ENCODE results near the gene CHP2.
"Not testable (repeated sequence)": the region's sequence is repeated elsewhere in the genome, so short reads cannot be mapped to it uniquely, and the experiment has no call there.

Gene CHP2

DNA sequence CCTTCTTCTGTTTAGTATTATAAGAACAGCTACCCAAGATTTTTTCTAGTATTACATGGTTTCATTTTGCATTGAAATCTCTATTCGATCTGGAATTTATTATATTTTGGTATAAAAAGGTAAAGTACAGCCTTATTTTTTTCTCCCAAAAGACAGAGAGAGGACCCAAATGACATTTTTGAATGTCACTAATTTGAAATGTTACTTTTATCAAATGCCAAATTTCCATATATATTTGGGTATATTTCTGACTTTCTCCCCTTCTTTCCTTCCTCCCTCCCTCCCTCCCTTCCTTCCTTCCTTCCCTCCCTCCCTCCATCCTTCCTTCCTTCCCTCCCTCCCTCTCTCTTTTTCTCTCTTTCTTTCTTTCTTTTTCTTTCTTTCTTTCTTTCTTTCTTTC, 6.2 kb upstream of the CHP2 start:
- DNase-seq = no peak

DNA sequence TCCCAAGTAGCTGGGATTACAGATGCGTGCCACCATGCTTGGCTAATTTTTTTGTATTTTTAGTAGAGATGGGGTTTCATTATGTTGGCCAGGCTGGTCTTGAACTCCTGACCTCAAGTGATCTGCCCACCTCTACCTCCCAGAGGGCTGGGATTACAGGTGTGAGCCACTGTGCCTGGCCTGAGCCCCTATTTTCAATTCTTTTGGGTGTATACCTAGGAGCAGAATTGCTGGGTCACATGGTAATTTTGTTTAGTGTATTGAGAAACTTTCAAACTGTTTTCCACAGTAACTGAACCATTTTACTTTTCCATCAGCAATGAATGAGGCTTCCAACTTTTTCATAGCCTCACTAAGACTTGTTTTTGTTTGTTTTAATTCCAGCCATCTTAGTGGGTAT, 3.8 kb upstream of the CHP2 start:
- DNase-seq = not testable (repeated sequence)

DNA sequence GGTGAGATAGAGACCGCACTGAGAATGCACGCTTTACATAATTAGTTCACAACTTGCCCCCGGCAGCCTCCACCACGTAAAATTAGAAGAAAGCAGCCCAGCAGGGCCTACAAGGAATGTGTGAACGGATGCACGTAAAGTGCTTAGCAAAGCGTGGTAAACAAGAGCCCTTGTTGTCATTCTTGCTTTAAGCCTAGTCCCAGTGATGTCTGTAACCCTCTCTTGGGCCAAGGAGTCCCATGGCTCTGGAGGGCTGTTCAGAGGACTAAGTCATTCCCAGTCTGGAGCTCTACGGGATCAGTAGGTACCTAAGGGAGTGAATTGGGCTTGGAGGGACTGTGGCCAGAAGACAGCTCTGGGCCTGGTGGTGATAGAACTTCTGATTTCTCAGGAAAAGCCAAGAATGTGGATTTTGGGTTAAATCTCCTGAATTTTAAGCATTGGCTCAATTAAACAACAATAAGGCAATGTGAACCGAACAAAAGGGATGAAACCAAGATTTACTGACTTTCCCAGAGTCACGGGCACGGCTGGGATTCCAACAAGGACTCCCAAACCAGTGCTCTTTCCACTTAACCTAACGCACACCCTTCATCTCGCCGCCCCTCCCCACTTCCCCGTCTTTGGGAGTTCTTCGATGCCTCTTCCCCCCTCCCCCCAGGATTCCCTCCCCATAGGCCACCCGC, 775 bp upstream of the CHP2 start:
- DNase-seq = no peak

DNA sequence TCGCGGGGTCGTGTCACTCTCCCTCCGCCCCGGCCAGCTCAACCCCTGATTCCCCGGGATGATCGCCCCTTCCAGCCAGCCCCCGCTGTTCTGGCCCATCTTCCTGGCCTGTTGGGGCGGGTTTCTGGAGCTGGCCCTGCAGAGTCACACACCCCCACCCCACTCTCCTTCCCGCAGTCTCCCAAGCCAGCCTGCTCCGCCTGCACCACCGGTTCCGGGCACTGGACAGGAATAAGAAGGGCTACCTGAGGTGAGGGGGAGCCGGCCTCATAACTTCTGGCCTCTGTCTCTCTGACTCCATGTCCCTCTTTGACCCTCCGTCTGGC, 621 bp downstream of the CHP2 start:
- no peak for DNase-seq

DNA sequence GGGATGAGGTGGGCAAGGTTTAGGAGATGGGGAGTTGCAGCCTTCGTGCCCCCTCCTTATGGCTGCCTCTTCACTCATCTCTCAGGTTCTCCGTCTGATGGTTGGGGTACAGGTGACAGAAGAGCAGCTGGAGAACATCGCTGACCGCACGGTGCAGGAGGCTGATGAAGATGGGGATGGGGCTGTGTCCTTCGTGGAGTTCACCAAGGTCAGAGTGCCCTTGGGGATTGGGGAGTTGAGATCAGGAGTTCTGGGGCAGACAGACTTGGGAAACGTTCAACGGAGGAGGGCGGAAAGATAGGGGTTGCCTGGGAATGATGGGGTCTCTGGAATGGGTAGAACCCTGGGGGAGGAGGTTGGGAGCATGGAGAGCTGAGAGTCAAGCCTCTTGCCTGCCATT, 2.3 kb downstream of the CHP2 start:
- DNase-seq = no peak

DNA sequence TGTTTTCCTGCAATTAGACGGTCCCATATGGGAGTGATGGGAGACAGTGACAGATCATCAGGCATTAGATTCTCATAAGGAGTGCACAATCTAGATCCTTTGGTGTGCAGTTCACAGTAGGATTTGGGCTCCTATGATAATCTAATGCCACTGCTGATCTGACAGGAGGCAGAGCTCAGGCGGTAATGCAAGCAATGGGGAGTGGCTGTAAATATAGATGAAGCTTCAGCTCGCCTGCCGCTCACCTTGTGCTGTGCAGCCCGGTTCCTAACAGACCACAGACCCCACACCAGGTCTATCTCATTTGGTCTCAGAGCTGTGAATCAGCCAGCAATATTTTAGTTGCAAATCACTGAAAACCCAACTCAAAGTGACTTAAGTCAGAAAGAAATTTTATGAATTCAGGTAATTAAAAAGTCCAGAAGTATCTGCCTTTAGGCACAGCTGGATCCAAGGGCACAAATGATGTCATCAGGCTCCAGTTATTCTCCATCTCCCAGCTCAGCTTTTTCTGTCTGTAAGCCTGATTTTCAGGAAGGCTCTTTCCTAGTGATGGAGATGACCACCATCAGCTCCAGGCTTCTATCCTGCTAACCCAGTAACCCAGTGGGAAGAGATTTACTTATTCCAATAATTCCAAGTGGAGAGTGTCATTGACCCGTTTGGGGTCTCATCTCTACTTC, 3.3 kb downstream of the CHP2 start:
- no peak for DNase-seq

DNA sequence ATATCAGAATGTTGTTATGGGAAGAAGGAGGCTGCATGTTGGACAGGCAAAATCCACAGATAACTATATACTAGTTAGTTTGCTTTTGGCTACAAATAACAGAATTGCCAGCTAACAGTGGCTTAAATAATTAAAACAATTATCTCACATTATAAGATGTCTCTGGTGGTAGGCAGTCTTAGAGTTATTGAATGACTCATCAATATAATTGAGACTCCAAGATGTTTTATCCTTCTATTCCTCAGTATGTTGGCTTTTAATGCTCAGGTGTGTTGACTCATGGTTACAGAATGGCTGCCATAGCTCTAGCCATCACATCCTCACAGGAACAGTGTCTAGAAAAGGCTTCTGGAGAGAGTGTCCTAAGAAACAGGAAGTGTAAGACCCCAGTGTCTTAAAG, 11.1 kb downstream of the CHP2 start:
- DNase-seq = no peak

DNA sequence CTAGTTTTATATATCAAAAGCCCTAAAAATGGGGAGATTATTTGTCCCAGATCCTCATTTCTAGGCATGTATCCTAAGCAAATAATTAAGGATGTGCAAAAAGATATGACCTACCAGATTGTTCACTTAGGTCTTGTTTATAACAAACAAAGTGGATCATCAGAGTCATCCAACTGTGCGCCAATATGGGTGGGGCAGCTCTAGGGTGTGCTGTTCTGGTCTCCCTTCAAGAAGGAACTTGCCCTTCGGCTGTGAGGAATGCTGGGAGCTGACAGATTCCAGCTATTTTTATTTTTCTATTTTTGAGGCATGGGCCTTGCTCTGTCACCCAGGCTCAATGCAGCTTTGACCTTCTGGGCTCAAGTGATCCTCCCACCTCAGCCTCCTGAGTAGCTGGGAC, 13.8 kb downstream of the CHP2 start:
- DNase-seq = no peak

DNA sequence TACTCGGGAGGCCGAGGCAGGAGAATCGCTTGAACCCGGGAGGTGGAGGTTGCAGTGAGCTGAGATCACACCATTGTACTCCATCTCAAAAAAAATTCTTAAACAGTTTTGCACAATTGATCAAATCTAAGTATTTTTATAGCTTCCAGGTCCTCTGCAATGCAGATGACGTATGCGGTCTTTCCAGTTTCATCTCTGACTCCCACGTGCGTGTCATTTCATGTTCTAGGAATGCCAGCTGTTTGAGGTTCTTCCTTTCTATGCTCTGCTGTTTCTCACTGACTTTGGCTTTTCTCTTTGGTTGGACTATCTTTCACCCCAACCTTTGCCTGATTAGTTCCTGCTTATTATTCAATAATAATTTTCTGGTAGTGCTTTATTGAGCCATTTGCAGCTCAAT, 16.2 kb downstream of the CHP2 start:
- no peak for DNase-seq

DNA sequence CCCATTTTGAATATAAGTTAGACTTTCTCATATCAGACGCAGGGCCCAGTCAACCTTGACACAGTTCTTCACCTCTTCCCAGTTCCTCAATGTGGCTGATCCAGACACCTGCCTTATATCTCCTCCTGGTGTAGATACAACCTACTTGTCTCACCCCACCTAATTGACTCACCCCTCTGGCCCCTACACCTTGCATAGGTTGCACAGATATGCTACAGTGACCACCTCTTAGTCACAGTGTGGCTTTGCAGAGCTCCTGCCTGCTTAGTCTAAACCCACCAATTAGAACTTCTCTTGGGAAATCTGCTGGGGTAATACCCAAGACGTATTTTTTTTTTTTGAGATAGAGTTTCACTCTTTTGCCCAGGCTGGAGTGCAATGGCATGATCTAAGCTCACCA, 16.8 kb downstream of the CHP2 start:
- DNase-seq = no peak

DNA sequence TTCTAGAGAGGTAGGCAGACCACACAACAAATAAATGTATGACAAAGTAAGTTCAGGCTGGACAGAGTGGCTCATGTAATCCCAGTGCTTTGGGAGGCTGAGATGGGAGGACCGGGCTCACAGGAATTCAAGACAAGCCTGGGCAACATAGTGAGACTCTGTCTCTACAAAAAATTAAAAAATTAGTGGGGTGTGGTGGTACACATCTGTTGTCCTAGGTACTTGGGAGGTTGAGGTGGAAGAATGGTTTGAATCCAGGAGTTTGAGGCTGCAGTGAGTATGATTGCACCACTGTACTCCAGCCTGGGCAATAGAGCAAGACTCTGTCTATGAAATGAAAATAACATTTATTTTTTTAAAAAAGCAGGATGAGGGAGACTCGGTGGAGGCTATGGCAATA, 18.5 kb downstream of the CHP2 start:
- no peak for DNase-seq

DNA sequence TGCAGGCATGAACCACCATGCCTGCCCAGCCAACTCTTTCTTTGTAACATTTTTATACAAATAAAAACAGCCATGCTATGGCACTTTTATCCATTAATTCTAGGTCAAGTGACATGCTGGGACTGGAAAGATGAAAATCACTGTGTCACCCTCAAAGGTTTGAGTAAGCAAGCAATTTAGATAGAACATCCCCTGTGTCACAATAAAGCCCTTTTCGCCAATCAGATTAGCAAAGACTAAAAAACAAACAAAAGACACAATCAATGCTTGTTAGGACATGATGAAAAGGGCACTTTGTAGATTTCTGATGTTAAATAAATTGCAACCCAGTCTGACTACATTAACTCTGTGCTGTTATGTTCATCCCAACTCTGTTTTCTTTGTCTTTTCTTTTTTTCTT, 26.4 kb downstream of the CHP2 start:
- no peak for DNase-seq

DNA sequence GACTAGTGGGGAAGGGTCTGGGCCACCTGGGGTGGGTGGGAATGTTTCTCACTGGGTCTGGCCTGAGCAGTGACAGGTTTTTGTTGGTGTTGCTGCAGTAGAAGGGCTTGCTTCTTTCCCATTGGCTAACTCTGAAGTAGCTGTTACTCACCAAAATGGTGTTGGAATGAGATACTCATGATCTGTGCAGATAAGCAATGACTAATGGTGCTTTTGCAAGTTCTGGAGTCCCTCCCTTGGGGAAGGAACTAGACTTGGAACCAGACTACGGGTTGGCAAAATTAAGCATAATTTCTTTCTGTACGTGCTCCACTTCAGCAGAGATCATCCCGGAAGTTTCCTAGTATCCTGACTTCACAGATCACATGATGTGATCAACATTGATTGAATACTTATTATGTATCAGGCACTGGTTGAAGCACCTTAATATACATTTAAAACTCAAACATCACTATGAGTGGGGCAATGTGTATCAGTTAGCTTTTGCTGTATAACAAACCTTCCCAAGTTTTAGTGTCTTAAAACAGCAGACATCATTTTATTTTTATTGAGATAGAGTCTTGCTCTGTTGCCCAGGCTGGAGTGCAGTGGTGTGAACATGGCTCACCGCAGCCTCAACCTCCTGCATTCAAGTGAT, 30.1 kb downstream of the CHP2 start:
- peak; percentile 77 for DNase-seq

DNA sequence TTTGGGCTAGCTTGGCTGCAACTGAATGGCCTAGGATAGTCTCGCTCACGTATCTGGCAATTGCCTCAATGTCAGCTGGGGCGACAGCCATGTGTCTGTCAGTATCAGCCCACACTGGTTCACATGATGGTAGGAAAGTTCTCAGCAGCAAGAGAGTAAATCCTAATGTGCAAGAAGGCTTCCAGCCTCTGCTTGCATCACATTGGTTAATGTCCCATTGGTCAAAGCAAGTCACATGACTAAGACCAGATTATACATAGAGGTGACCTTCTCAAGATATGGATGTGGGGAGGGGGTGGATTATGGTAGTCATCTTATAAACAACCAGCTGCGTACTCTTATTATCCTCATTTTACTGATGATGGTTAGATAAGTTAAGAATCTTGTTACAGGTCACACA, 31.0 kb downstream of the CHP2 start:
- peak; percentile 5 for DNase-seq

DNA sequence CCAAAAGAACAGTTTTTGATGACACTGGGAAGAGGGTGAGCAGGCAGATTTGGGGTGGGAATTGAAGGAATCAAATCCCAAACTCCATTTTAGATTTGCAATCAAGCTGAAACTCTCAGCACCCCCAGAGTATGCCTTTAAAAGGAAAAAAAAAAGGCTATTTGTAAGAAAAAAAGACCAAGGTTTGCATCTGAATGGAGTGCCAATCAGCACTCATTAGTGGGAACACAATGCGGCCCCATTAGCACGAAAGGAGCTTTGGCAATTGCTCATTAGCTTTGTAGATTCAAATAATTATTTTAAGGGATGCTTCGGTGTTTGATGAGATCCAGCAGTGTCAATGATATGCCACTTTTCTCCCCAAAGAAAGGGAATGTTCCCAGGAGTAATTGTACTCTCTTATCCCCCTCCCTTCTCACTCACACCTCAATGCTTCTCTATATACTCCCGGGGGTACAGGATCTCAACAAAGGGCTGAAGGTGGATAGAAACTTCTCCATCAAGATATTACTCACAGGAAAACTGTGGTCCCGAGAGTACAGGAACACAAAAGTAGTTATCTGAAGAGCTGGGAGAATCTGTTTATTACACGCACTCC, 32.2 kb downstream of the CHP2 start:
- no peak for DNase-seq

DNA sequence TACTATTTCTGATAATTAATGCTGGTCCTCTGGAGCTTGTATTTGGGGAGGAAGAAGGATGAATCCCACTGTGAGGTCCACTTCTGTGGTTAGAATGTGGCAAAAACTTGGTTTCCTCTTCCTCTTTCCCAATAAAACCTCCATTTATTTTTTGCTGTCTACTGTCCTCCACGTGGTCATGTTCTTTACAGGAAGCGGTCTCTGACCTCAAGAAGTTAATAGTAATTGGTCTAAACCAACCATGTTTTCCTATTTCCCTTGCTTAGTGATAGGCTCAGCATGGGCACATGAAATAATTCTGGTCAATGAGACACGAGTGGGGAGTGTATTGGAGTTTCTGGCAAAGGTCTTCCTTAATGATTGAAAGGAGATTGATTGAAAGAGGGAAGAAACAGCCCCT, 33.9 kb downstream of the CHP2 start:
- DNase-seq = peak; percentile 61

DNA sequence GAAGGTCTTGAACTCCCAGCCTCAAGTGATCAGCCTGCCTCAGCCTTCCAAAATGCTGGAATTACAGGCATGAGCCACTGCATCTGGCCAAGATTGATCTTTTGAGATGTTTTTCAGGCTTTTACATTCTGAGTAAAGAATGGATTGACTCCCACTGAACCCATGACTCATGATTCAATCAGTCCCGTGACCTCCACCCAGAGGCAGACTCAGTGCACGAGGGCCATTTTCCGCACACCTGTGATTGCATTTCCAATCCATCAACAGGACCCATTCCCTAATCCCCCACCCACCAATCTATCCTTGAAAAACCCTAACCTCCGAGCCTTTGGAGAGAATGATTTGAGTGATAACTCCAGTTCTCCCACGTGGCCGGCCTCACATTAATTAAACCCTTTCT, 40.6 kb downstream of the CHP2 start:
- no peak for DNase-seq

DNA sequence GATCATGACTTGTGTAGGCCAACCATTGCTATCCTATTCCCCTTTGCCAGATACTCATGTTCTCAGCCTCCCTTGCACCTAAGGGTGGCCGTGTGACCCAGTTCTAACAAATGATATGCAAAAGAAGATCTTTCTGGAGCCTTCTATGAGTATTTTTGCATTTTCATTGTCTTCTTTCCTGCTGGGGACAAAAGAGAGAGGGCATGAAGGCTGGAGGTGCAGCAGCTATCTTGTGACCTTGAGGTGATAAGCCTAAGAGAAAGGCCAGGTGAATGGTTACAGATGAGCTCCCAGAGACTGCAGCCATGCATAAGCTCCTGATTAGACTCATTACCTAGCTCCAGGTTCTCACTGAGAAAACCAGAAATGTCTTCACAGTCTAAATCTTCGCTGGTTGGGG, 42.1 kb downstream of the CHP2 start:
- no peak for DNase-seq

DNA sequence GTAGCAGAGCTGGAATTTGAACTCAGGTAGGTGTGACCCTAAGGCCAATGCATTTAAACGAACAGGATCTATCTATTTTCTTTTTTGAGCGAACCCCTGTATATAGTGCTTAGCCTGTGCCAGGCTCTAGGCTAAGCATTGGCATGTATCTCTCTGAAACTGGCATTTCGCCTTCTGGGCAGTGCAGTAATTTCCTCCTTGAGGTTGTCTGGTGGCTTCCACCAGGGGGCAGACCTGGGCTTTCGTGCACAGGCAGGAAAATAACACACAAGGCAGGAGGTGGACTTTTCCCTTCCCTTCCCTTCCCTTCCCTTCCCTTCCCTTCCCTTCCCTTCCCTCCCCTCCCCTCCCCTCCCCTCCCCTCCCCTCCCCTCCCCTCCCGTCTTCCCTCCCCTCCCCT, 46.6 kb downstream of the CHP2 start:
- DNase-seq = peak; percentile 71

DNA sequence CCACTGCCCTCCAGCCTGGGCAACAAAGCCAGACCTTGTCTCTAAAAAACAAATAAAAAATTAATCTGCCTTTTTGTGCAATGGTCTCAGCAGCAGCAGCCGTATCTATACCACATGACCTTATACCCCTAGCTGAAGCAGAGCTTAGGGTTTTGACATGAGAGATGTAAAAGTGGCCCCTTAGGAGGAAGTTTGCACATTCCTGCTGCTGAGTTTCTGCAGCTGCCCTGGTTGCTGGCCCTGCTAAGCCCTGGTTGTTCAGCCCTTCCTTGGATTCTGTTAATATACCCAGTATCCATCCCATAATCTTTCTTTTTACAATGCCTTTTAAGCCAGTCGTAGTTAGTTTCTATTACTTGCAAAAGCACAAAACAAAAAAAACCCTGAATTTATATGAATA, 48.0 kb downstream of the CHP2 start:
- no peak for DNase-seq

DNA sequence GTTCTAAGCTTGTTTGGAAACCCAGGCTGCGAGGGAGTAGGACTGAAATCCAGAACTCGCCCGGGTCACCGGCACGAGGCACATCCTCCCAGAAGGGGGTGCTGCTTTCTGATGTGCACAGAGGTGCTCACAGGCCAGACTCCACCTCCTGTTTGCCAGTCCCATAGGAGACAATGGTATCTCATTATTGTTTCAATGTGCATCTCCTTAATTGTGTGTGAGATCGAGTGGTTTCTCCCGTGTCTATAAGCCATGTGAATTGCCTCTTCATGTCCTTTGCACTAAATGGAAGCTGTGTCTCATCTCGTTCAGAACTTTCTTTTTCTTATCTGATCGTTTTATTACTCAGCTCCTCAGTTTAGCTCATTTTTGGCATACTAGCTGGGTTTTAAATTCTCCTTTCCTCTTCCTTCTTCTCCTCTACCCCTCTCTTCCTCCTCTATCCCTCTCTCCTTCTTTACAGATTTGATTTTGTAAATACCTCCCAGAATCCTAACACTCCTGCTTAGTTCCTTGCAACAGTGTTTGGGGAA, 48.8 kb downstream of the CHP2 start:
- peak; percentile 63 for DNase-seq

DNA sequence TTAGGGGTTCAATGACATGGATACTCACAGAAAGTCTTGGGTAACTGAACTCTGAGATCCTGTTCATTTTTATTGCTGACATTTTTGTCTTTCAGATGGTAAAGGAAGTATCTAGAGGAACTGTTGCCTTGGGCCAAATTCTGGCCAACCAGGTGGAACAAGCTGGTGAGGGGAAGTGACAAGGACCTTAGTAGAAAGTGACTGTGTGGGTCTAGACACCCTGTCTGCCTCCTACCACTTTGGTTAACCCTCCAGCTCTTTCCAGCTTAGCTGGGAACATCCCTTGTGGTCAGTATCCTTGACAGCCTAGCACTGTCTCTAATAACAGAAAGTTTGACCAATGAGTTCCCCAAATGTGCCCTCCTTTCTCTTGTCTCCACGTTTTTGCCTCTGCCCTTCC, 52.2 kb downstream of the CHP2 start:
- DNase-seq = peak; percentile 82

All from inflammatory macrophage treated with lipopolysaccharide for 4 hours (primary cell).